HG02943 (cell line): Measurements from ENCODE around the gene PIP5K1C.
"Not testable (repeated sequence)": the region's sequence is repeated elsewhere in the genome, so short reads cannot be mapped to it uniquely, and the experiment has no call there.

ENCODE experiments used
- ATAC-seq: cut with Tn5 transposase; IDR thresholded peaks from one replicate; pipeline ENCODE4 v1.9.1; 2021; ENCODE audit warnings: mild to moderate bottlenecking, low read depth, moderate library complexity; ENCODE audit not compliant: unreplicated experiment

The PIP5K1C gene

DNA sequence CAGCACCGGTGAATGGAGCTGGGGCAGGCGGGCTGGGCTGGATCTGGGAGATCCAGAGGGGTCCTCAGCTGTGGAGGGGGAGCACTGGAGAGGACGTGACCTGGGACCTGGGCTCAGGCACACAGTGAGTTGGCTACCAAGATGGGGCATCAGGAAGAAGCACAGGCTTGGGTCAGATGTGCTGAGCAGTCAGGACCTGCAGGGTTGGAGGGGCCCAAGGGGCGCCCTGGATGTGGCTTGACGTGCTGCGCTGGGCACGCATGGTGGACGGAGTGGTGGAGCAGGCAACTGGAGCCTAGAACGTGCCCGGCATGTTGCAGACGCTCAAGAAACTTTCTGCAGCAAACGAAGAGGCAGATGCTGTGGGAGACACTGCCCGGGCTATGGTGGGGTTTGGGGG, 20.7 kb downstream of the PIP5K1C start:
- no peak for ATAC-seq

DNA sequence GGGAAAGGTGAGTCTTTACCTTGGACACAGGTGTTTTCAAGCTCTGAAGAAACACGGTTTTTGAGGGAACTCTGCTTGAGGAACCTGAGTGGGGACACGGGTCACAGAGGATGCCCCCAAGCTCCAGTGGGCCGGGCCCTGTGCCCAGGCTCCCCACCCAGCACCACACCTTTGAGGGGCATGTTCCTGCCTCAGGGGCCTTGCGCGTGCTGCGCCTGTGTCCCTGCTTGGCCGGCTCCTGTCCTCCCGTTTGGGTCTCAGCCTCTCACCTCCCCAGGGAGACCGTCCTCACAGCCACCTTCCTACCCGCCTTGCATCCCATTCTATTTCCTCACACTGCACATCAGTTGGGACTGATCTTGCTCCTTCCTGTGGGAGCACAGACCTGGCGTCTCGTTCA, 21.1 kb downstream of the PIP5K1C start:
- ATAC-seq = no peak

DNA sequence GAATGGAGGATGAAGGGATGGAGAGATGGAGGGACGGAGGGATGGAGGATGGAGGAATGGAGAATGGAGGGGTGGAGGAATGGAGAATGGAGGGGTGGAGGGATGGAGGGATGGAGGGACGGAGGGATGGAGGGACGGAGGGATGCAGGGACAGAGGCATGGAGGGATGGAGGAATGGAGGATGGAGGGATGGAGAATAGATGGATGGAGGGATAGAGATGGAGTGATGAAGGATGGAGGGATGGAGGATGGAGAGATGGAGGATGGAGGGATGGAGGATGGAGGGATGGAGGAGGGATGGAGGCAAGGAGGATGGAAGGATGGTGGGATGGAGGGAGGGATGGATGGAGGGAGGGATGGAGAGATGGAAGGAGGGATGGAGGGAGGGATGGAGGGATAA, 22.1 kb downstream of the PIP5K1C start:
- ATAC-seq = no peak

DNA sequence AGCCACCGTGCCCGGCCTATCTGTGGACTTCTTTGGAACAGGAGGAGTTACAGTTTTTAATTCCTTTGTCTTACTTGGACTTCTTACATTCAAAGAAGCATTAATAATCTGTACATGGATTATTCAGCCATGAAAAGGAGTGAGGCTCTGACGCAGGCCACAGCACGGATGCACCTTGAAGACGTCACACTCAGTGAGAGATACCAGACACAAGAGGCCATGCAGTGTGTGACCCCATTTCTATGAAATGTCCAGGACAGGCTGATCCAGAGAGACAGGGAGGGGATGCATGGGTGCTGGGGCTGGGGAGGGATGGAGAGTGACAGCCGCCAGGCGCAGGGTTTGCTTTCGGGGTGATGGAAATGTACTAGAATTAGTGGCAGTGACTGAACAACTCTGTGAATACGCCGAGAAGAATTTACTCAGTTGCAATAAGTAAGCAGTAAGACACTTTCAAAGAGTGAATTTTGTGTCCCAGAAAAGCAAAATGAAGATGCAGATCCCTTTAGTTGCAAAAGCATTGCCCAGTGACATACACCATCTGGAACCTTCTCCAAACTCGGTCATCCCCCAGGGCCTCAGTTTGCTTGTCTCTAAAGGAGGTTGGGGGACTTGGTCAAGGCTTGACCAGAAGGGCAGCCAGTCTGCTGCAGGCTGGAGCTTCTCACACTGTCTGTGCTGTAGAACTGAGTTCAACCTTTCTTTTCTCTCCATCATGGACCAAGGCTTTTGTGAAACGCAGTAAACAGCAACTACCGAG, 25.3 kb downstream of the PIP5K1C start:
- no peak for ATAC-seq

DNA sequence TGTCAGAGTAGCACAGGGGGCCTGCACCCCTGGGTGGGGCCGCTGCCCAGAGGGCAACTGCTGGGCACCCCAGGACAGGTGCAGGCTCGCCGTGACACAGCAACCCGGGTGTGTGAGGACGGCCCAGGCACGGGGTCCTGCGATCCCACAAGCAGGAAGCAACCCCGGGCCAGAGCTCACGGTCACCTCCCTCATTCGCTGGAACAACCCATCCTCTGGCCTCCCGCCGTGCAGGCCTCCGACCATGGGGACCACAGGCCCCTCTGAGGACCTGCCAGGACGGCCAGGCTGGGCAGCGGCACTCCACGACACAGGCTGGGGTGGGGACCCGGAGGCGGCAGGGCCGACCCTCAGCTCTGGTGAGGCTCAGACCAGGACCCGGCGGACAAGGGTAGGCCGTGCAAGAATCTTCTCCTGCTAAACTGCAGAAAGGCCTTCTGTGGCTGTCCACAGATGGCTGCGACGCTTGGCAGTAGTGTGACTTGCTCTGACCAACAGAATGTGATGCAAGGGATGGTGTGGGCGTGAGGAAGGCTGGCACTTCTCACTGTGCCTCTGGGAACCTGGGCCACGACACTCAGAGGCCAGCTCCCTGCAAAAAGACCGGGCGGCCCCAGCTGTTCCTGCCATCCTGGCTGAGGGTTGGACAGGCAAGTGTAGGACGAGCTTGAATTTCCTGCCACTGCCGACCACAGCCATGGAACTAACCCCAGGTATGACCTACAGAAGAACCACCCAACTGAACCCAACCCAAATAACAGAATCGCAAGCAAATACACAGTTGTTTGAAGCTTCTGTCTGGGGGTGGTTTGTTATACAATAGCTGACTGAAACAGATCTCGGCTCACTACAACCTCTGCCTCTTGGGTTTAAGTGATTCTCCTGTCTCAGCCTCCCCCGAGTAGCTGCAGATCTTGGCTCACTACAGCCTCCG, 26.5 kb downstream of the PIP5K1C start:
- ATAC-seq = no peak

DNA sequence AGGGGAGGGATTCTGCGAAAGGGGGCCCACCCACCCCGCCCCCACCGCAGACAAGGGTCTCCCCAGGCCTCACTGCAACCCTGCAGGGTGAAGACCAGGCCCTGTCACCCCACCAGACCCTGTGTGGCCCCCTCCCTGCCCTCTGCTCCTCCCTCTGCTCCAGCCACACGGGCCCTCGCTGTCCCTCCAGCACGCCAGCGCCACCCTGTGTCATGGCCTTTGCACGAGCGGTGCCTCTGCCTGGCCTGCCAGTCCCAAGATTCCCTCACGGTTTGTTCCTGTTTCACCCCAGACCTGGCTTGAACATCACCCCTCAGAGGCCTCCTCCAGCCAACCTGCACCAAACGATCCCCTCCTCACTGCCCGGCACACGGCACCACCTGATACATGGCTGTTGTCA, 27.3 kb downstream of the PIP5K1C start:
- ATAC-seq = no peak

DNA sequence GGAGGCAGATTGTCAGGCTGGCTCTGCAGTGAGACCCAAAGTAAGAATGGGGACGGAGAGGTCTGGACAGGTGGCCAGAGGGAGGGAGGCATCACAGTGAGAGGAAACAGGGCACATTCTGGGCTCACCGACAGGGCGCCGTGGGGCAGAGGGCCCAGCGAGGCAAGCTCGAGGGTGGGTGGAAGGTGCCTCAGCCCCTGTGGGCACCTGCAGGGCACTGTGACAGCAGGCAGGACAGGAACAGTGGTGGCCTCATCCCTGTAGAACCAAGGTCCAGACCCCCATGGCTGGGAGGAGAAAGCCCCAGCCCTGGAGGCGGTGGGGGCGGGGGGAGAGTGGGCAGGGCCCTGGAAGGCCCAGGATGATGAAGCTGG, 27.7 kb downstream of the PIP5K1C start:
- no peak for ATAC-seq

DNA sequence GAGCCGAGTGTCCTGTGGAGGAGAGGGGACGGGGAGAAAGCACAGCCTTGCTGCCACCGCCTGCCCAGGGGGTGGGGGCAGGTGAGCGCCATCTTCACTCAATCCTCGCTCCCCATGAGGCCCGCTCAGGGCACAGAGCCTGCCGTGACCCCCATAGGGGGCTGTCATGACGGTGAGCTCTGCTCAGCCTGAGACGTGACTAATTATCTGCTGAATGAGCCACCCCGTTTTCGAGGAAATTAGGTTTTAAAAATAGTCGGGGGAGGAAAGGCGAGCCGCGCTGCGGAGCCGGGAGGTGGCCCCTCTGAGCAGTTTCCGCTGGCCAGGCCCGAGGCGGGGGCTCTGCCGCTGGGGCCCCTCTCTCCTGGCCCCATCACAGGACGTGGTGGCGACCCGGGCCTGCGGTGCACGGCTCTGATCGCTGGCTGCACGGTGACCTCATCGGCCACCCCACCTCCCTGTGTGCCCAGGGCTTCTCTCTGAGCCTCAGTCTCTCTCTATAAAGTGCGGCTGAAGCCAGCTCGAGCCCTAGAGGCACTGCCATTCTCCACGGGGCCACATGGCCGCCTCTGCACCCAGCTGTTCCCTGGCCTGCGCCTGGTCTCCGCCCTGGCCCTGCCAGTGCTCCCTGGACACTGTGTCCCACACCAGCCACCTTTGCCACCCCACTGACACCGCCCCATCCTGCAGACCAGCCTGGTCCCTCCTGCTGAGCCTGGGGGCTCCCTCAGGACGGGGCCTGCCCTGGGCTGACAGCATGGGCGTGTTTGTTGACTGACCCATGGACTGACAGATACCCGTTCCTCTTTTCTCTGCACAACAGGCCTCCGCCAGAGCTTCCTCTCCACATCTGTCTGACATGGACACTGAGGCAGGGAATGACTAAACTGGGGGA, 28.3 kb downstream of the PIP5K1C start:
- ATAC-seq = no peak

DNA sequence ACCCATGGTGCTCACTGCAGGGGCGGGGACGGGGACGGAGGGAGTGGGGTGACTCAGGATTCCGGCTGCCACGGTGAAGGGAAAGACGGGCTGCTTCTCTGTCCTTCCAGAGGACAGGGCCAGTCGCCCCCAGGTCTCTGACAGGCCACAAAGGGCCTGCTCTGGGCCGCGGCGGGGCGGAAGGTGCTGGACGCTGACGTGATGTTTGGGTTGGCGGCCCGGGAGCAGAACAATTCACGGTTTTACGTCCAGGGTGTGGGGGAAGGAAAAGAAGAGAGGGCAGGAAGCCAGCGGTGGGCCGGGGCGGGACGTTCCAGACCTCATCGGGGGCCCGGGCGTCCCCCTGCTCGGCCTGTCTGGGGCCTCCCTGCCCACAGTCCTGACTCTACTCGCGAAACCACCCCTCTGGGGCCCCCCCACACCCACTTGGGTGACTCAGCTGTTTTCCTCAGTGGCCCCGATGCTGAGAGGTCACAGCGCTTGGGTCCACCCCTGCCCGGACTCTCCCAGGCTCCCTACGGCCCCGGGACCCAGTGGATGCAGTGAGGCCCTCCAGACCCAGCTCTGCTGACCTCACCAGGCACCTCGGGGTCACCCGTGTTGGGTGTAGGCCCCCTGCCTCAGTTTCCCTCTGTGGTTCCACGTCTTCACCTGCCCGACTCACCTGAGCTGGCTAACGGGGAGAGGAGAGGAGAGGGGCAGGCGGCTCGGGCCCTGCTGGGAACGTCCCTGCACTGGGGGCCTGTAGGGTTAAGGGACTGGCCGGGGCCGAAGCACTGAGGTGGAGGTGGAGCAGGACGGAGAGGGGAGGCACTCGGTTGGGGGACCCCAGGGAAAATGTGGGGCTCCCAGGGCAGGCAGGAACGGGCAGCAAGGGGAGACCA, 29.2 kb downstream of the PIP5K1C start:
- no peak for ATAC-seq

DNA sequence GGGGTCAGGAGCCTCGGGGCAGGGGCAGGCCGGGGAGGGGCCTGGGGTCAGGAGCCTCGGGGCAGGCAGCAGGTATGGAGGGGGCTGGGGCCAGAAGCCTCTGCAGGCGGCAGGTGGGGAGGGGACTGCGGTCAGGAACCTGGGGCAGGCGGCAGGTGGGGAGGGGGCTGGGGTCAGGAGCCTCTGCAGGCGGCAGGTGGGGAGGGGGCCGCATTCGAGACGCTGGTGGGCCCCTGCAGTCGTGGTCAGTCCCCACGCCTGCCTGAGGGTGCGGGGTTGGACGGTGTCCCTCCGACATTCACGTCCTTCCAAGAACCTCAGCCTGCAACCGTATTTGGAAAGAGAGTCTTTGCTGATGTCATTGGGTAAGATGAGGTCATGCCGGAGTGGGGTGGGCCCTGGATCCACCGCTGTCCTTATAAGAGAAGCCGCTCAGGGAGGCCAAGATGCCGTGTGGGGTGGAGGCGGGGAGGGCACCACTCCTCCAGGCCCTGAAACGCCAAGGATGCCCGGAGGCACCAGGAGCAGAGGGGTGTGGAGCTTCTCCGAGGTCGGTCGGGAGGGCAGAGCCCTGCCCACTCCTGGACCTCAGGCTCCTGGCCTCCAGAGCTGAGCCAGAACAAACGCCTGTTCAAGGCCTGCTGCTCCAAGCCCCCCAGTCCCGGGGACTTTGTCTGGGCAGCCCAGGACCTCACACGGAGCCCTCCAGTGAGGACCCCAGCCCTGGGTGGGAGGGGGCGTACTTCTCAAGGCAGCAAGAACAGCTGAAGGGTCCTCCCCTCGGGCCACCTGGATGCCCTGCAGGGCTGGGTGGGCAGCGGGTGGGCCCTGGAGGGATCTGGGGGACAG, 30.1 kb downstream of the PIP5K1C start:
- no peak for ATAC-seq

DNA sequence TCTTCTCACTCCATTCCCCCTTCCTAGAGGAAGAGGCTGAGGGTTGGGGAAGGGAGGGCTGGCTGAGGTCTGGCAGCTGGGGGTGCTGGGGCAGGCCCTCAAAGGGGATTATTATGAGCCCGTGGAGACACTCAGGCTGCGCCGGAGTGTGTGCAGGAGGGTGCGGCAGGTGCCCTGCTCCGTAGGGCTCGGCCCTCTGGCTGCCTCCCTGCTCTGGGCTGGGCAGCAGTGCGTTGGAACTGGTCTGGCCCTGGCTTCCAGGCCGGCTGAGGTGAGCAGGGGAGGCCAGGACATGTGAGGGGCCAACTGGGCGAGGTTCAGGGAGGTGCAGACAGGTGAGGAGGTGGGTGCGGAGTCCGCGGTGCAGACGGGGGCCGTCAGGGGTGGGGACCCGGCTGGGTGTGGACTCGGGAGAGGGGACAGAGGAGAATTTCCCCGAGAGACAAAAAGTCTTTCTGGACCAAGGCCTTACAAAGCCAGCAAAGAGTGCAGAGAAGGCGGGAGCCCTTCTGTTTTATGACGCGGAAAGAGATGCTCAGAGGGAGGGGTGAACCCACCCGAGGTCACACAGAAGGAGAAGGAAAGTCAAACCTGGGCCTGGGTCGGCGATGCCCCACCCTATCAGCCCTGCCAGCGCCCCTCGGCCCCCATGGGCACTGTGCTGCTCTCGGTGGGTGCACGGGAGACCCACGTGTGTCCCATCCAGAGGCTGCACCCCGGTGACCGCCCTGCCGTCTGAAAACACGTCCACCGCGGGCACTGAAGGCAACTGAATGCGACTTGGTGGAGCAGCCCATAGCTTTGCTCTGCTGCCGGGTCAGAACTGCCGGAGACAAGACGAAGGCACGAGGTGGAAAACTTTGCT, 31.0 kb downstream of the PIP5K1C start:
- no peak for ATAC-seq

DNA sequence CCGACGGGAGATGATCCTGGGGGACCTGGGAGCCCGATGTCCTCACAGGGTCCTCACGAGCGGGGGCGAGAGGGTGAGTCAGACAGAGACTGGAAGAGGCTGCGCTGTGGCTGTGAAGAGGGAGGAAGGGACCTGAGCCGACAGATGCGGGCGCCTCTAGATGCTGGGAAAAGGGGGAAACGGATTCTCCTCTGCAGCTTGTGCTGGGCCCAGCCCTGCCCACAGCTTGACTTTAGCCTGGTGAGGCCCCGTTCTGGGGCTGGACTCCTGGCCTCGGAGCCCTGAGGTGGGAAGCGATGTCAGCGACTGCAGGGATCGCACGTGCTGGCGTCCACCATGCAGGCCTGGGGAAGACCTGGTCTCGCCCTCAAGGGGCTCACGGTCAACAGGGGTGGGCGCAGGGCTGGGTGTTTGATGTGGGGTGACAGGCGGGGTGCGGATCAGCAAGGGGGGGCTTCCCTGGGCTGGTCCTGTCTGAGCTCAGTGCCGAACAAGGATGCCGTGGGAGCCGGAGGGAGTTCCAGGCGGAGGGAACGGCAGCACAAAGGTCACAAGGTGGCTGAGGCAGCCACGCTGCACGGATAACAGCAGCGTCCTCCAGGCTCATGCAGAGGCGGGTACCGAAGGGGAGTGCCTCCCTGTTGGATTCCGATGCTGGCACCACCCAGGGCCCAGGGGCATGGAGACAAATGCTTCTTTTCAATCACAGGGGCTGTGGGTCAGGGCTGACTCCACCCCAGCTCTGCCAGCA, 31.8 kb downstream of the PIP5K1C start:
- no peak for ATAC-seq

DNA sequence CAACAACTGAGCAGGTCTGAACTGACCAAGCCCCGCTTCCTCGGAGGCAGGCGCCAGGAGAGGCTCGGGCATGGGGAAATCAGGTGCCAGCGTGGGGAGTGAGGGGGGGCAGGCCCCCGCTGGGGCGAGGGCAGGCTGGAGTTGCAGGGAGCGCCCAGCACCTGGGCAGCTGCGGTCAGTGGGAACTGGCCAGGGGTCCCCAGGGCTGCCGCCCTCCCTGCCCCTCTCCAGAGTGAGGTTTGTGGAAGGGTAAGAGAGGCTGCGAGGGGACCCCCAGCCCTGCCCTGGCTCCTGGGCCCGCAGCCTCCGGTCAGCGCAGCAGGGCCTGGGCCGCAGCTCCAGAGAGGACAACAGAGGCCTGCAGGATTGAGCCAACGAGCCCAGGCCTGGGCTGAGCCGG, 32.5 kb downstream of the PIP5K1C start:
- no peak for ATAC-seq

DNA sequence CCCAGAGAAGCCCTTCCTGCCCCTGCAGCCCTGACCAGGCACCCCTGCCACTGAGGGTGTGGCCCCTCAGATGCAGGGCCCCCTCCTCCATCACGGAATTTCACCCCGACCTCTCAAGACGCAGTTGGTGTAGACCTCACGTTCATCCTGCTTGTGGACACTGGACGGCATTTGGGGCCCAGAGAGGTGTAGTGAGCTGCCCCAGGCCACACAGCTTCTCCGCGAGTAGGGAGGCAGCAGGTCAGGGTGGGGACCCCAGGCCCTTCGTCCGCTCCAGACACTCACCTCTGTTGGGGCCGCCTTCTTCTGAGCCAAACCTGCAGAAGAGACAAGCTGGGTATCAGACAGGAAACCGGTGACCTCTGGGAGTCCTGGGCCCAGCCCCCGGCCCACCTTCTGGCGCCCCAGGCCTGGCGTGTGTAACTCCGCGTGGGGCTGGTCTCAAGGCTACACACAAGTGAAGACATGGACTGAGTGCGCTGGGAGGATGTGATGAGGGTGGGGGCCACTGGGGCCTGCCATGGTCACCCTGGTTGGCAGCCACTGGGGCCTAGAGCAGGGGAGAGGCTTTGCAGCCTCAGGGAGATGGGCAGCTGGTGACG, 33.1 kb downstream of the PIP5K1C start:
- ATAC-seq = no peak

DNA sequence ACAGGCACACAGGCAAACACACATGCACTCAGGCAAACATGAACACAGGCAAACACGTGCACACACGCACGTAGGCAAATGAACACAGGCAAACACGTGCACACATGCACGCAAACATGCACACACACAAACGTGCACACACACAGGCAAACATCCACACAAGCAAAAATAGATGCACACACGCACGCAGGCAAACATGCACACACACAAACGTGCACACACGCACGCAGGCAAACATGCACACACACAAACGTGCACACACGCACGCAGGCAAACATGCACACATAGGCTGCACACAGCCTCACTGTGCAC, 33.8 kb downstream of the PIP5K1C start:
- not testable (repeated sequence) for ATAC-seq

DNA sequence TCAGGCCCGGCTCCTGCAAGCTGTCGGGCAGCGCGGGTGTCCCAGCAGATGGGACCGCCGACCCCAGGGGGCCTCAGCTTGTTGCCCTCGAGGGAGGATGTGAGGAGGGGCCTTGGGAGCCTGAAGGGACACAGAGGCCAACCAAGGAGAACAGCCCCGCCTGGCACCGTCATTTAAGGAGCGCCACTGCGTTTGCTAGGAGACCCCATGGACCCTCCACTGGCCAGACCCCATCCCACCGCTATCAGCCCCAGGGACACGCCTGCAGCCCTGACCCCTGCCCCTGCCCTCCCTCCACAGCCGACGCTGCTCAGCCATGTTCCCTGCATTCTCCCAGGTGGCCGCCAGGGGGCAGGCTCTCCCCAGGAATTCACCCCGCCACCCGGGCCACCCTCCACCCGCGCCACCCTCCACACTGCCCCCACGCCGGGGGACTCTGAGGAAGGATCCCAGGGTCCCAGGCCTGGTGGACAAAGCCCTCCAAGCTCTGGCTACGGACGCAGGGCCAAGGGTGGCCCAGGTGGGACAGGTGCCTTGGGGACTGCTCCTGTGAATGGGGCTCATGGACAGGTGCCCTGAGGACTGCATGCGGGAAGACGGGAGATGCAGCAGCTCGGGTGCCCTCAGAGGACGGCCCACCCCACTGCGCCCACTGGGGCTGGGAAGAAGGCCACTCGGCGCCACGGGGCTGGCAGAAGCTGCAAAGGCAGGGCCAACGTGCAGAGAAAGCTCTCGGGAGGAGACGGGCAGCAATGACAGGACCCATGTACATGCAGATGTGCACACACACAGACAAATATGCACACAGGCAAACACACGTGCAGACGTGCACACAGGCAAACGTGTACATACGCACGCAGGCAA, 34.4 kb downstream of the PIP5K1C start:
- no peak for ATAC-seq
